ENCODE data around the gene CCL24. TPM values are rescaled to one million over a fixed set of nuclear protein-coding genes. Genes with fewer than 3 reads are reported as not detected.

Gene CCL24
- total RNA-seq, 1 donor from 2014 or later = not detected

DNA sequence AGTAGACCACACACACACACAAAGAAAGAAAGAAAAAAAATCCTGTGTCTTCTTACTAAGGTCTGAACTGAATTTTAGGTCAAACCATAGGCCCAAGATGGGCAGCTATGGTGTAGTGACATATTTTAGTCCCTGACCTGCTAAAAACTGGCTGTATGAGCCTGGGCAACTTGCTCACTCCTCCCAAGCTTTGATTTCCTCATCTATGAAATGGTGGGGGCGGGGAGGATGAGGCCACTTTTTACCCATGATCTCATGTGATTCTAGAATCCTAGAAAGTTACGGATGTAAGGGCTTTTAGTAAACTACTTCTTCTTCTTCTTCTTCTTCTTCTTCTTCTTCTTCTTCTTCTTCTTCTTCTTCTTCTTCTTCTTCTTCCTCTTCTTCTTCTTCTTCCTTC, 6.1 kb upstream of the CCL24 start:
- Mint-ChIP-seq H3K27ac (ENCODE audit: unreplicated experiment) (no peak overlapping the region), H3K4me3 (ENCODE audit: unreplicated experiment) (no peak overlapping the region), H3K36me3 (ENCODE audit: unreplicated experiment) (peaks cover 9% of the 10 kb centered on the region), H3K9me3 (ENCODE audit: unreplicated experiment) (peaks cover 4% of the 10 kb centered on the region), H3K4me1 (ENCODE audit: low read depth, unreplicated experiment) (no peaks in the 10 kb centered on the region), H3K27me3 (ENCODE audit: unreplicated experiment) (peaks cover 7% of the 10 kb centered on the region)
- TF ChIP-seq, protein P1, sequence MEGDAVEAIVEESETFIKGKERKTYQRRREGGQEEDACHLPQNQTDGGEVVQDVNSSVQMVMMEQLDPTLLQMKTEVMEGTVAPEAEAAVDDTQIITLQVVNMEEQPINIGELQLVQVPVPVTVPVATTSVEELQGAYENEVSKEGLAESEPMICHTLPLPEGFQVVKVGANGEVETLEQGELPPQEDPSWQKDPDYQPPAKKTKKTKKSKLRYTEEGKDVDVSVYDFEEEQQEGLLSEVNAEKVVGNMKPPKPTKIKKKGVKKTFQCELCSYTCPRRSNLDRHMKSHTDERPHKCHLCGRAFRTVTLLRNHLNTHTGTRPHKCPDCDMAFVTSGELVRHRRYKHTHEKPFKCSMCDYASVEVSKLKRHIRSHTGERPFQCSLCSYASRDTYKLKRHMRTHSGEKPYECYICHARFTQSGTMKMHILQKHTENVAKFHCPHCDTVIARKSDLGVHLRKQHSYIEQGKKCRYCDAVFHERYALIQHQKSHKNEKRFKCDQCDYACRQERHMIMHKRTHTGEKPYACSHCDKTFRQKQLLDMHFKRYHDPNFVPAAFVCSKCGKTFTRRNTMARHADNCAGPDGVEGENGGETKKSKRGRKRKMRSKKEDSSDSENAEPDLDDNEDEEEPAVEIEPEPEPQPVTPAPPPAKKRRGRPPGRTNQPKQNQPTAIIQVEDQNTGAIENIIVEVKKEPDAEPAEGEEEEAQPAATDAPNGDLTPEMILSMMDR (IDR thresholded peaks at IDR 0.05; ENCODE audit: partially characterized antibody, unreplicated experiment) = no peak
- no peak for DNase-seq

DNA sequence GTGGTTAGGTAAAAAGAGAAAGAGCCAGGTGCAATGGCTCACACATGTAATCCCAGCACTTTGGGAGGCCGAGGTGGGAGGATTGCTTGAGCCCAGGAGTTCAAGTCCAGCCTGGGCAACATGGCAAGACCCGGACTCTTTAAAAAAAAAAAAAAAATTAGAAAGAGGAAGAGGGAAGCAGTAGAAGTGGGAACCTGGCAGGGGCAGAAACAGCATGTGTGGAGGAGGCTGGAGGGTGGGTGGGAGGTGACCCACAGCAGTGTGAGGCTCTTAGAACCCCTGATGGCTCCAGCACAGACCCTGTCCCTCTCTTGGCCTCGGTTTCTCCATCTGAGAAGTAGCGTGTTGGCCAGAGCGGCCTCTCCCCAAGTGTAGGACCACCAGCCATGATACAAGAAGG, 4.9 kb upstream of the CCL24 start:
- no peak overlapping the region for H3K4me3 Mint-ChIP-seq (ENCODE audit: unreplicated experiment)
- peaks cover 9% of the 10 kb centered on the region for H3K36me3 Mint-ChIP-seq (ENCODE audit: unreplicated experiment)
- H3K9me3 Mint-ChIP-seq (ENCODE audit: unreplicated experiment) = peaks cover 4% of the 10 kb centered on the region
- TF ChIP-seq, protein P1 (IDR thresholded peaks at IDR 0.05; ENCODE audit: partially characterized antibody, unreplicated experiment) = no peak
- peaks cover 9% of the 10 kb centered on the region for H3K27me3 Mint-ChIP-seq (ENCODE audit: unreplicated experiment)
- no peak for DNase-seq
- H3K4me1 Mint-ChIP-seq (ENCODE audit: low read depth, unreplicated experiment) = no peaks in the 10 kb centered on the region
- H3K27ac Mint-ChIP-seq (ENCODE audit: unreplicated experiment) = no peak overlapping the region

DNA sequence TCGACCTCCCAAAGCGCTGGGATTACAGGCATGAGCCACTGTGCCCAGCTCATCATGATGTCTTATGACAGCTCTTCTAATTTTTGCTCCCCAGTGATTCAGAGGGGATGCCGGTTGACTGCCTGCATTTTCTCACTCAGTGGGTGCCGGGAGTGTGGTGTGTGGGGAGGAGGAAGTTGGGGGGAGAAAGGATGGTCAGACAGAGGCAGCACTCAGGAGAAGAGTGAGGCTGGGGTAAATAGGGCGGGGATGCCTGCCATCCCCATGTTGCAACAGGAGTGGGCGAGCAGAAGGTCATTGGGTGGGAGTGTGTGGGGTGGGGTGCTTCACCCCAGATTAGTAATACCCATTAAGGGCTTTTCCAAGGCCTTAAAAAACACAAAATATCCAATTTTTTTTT, 3.5 kb upstream of the CCL24 start:
- DNase-seq = no peak
- Mint-ChIP-seq H3K27me3 (ENCODE audit: unreplicated experiment) (peaks cover 9% of the 10 kb centered on the region), H3K36me3 (ENCODE audit: unreplicated experiment) (peaks cover 9% of the 10 kb centered on the region), H3K4me3 (ENCODE audit: unreplicated experiment) (no peak overlapping the region), H3K4me1 (ENCODE audit: low read depth, unreplicated experiment) (no peaks in the 10 kb centered on the region), H3K9me3 (ENCODE audit: unreplicated experiment) (peaks cover 4% of the 10 kb centered on the region), H3K27ac (ENCODE audit: unreplicated experiment) (no peak overlapping the region)
- TF ChIP-seq, protein P1 (IDR thresholded peaks at IDR 0.05; ENCODE audit: partially characterized antibody, unreplicated experiment) = no peak

DNA sequence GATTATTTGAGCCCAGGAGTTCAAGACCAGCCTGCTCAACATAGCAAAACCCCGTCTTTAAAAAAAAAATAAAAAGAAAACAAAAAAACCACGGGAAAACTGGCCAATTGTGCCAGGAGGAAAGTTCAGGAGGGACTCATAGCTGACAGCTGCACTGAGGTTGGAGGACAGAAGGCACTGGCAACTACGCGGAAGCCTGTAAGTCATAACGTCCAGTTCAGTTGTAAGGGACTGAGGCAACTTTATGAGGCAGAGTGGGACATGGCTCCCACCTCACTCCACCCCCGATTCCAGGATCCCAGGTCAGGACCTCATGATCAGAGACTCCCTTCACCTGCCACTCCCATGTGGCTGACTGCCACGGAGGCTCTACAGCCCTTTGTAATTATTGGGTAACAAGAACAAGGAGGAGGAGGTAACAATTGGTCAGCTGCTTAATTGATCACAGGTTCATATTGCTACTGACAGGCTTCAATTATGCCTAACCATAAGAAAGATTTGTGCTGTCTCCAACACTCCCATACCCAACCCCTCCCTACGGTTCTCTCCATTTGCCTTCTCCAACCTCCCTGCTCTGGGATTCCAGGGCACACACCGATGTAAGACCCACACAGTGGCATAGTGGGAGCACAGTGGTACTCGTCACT, 1.9 kb upstream of the CCL24 start:
- Mint-ChIP-seq H3K4me1 (ENCODE audit: low read depth, unreplicated experiment) (no peaks in the 10 kb centered on the region), H3K4me3 (ENCODE audit: unreplicated experiment) (no peak overlapping the region), H3K36me3 (ENCODE audit: unreplicated experiment) (no peaks in the 10 kb centered on the region), H3K27me3 (ENCODE audit: unreplicated experiment) (peaks cover 2% of the 10 kb centered on the region), H3K27ac (ENCODE audit: unreplicated experiment) (no peak overlapping the region), H3K9me3 (ENCODE audit: unreplicated experiment) (no peaks in the 10 kb centered on the region)
- DNase-seq = no peak
- TF ChIP-seq, protein P1 (IDR thresholded peaks at IDR 0.05; ENCODE audit: partially characterized antibody, unreplicated experiment) = no peak

DNA sequence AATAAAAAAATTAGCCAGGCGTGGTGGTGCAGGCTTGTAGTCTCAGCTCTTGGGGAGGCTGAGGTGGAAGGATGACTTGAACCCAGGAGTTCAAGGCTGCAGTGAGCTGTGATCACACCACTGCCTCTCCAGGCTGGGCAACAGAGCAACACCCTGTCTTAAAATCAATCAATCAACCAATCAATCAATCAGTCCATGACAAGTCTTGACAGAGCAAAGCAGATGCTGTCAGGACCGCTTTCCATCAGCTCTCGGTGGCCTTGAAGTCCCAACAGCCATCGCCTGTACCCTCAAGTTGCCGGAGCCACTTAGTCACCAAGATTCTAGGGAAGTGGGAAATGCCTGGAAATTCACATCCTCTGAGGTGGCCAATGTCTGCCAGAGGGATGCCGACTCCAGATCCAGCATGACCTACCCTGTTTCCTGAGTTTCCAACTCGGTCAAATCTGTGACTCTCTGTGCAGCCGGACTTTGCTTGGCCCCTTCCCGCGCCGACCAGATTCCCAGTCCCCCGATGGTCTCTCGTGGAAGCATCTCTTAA, 871 bp upstream of the CCL24 start:
- Mint-ChIP-seq H3K27ac (ENCODE audit: unreplicated experiment) (no peak overlapping the region), H3K27me3 (ENCODE audit: unreplicated experiment) (peaks cover 2% of the 10 kb centered on the region), H3K4me1 (ENCODE audit: low read depth, unreplicated experiment) (no peaks in the 10 kb centered on the region), H3K4me3 (ENCODE audit: unreplicated experiment) (no peak overlapping the region), H3K9me3 (ENCODE audit: unreplicated experiment) (no peaks in the 10 kb centered on the region), H3K36me3 (ENCODE audit: unreplicated experiment) (no peaks in the 10 kb centered on the region)
- TF ChIP-seq, protein P1 (IDR thresholded peaks at IDR 0.05; ENCODE audit: partially characterized antibody, unreplicated experiment) = no peak
- no peak for DNase-seq

All from glutamatergic neuron (in vitro differentiated cells).